Endothelial cell of umbilical vein (primary cell): ENCODE measurements around the gene GGTA1. TPM values are rescaled to one million over a fixed set of nuclear protein-coding genes. Genes with fewer than 3 reads are reported as not detected.

ENCODE experiments used
- BruUV-seq: library from RNA; stranded (reverse); fragments of 400-500 nt; replicated peaks from 2 replicates; lab custom pipeline; 2021; lab: Mats Ljungman, UMichigan
- CTCF ChIA-PET: fragments of 300-600, 350-600 bp; sonication (Branson Sonifier 250); formaldehyde crosslinking; loops from one replicate; lab custom pipeline; 2021; ENCODE audit warnings: antibody characterized with exemption, inconsistent platforms; lab: Charles Lee
- POLR2A ChIA-PET: fragments of 300-600, 350-600 bp; sonication (Branson Sonifier 250); formaldehyde crosslinking; loops from one replicate; lab custom pipeline; 2021; ENCODE audit warnings: antibody characterized with exemption, inconsistent platforms; lab: Charles Lee
- DNase-seq: peaks from one replicate; pipeline ENCODE4 v3.0.0-alpha.2; 2011; ENCODE audit warnings: low read depth, low spot score
- FAIRE-seq: peaks from 2 replicates; lab custom pipeline; 2011; peaks lifted over from hg19 to GRCh38; lab: Jason Lieb, UNC
- H2AFZ ChIP-seq: 2 replicates; pipeline ENCODE4 v1.6.0; 2012; ENCODE audit warnings: low read depth, low read length, control low read depth, inconsistent platforms
- H3K27ac ChIP-seq: 2 replicates; pipeline ENCODE4 v1.5.1; 2011; ENCODE audit warnings: low read depth, mild to moderate bottlenecking, control low read depth, low read length, moderate library complexity; ENCODE audit not compliant: insufficient read depth
- H3K27me3 ChIP-seq, 2 experiments: 2 replicates each; pipeline versions ENCODE4 v1.6.0 to v1.6.1; 2011; ENCODE audit warnings: low read length in 2 of 2, mixed read lengths in 1 of 2; ENCODE audit not compliant: control insufficient read depth in 2 of 2, insufficient read depth in 2 of 2
- H3K36me3 ChIP-seq, 2 experiments: 2 replicates in 1 of 2; 3 replicates in 1 of 2; pipeline ENCODE4 v1.5.1; 2011; ENCODE audit warnings: low read length in 2 of 2, mild to moderate bottlenecking in 1 of 2, moderate library complexity in 1 of 2; ENCODE audit not compliant: control insufficient read depth in 2 of 2, insufficient read depth in 2 of 2; ENCODE audit errors: extremely low read depth in 1 of 2
- H3K4me1 ChIP-seq: 3 replicates; pipeline ENCODE4 v1.5.1; 2011; ENCODE audit warnings: mild to moderate bottlenecking, low read length; ENCODE audit not compliant: control insufficient read depth, insufficient read depth; ENCODE audit errors: extremely low read depth
- H3K4me2 ChIP-seq: 2 replicates; pipeline ENCODE4 v1.6.1; 2011; ENCODE audit warnings: low read length, control low read depth, mixed read lengths; ENCODE audit not compliant: insufficient read depth
- H3K4me3 ChIP-seq, 3 experiments: fragments of 200-600 bp in 1 of 3; sonication (generic), shearing (Covaris generic) in 1 of 3; replicated peaks in 1 of 3; 2 replicates each; pipeline ENCODE4 v1.5.1; 2011 to 2016; ENCODE audit warnings: control low read depth in 3 of 3, low read length in 3 of 3, mild to moderate bottlenecking in 2 of 3, inconsistent platforms in 1 of 3, low read depth in 1 of 3, moderate library complexity in 1 of 3; ENCODE audit not compliant: insufficient read depth in 1 of 3
- H3K79me2 ChIP-seq: 2 replicates; pipeline ENCODE4 v1.6.0; 2012; ENCODE audit warnings: low read length, inconsistent platforms; ENCODE audit not compliant: control insufficient read depth, insufficient read depth
- H3K9ac ChIP-seq: replicated peaks from 2 replicates; pipeline ENCODE3; 2011; ENCODE audit warnings: low read length, control low read depth; ENCODE audit not compliant: insufficient read depth; ENCODE audit errors: extremely low read depth
- H3K9me1 ChIP-seq: replicated peaks from 3 replicates; pipeline ENCODE4 v1.6.0; 2011; ENCODE audit warnings: mild to moderate bottlenecking, low read length; ENCODE audit not compliant: control insufficient read depth, insufficient read depth; ENCODE audit errors: extremely low read depth
- H3K9me3 ChIP-seq: replicated peaks from 2 replicates; pipeline ENCODE4 v1.5.1; 2012; ENCODE audit warnings: low read length, inconsistent platforms; ENCODE audit not compliant: control insufficient read depth, insufficient read depth
- H4K20me1 ChIP-seq: replicated peaks from 2 replicates; pipeline ENCODE3; 2011; ENCODE audit warnings: mild to moderate bottlenecking, low read length; ENCODE audit not compliant: control insufficient read depth, insufficient read depth; ENCODE audit errors: extremely low read depth
- EZH2 ChIP-seq: IDR thresholded peaks from 2 replicates; pipeline ENCODE4 v1.6.1; 2012; ENCODE audit warnings: borderline replicate concordance, low read depth, mild to moderate bottlenecking, moderate library complexity, low read length, inconsistent platforms; ENCODE audit not compliant: severe bottlenecking
- FOS ChIP-seq: IDR thresholded peaks from 2 replicates; pipeline ENCODE4 v1.6.1; 2011; ENCODE audit warnings: mild to moderate bottlenecking, low read length, moderate library complexity, borderline replicate concordance; ENCODE audit not compliant: insufficient read depth
- GATA2 ChIP-seq: IDR thresholded peaks from 2 replicates; pipeline ENCODE4 v1.7.0; 2011; ENCODE audit warnings: low read depth, mild to moderate bottlenecking, moderate library complexity, mixed read lengths, low read length; ENCODE audit not compliant: insufficient read length, insufficient read depth
- MAX ChIP-seq: IDR thresholded peaks from 2 replicates; pipeline ENCODE4 v1.6.1; 2011; ENCODE audit not compliant: insufficient read depth, insufficient read length
- MYC ChIP-seq: IDR thresholded peaks from one replicate; pipeline ENCODE4 v1.6.1; 2011; ENCODE audit warnings: mild to moderate bottlenecking, low read depth, low read length
- POLR2A ChIP-seq: IDR thresholded peaks from 2 replicates; pipeline ENCODE4 v1.6.1; 2012; ENCODE audit warnings: low read depth, mild to moderate bottlenecking, control low read depth, low read length
- dilution Hi-C: fragments of 300-500 bp; cut with MboI; formaldehyde crosslinking; loops from one replicate; pipeline ENCODE4 v1.15.0; 2019; ENCODE audit warnings: low sequenced_read_pairs; ENCODE audit not compliant: extremely low pct_ligation_motif_present
- intact Hi-C: fragments of 100-400 bp; cut with micrococcal nuclease; formaldehyde crosslinking; loops from one replicate; pipeline ENCODE4 v1.10.0; 2022
- polyA plus RNA-seq, 4 experiments: library from polyadenylated mRNA; depleted of rRNA in 3 of 4; stranded (reverse) in 3 of 4; unstranded in 1 of 4; fragments of >200 nt; gene quantifications; 2 replicates each; pipeline versions ENCODE4 v1.2.1 to v1.2.3, GENCODE V29; 2011 to 2012; ENCODE audit warnings: missing spikeins in 1 of 4
- total RNA-seq: library from RNA; stranded (reverse); gene quantifications from 2 replicates; pipeline ENCODE4 v1.2.3, GENCODE V29; 2021

Gene GGTA1
- total and polyA plus RNA-seq, 2 donors (not counting 3 experiments of a cell fraction or from before 2014, with no cell fraction given), result not detected

DNA sequence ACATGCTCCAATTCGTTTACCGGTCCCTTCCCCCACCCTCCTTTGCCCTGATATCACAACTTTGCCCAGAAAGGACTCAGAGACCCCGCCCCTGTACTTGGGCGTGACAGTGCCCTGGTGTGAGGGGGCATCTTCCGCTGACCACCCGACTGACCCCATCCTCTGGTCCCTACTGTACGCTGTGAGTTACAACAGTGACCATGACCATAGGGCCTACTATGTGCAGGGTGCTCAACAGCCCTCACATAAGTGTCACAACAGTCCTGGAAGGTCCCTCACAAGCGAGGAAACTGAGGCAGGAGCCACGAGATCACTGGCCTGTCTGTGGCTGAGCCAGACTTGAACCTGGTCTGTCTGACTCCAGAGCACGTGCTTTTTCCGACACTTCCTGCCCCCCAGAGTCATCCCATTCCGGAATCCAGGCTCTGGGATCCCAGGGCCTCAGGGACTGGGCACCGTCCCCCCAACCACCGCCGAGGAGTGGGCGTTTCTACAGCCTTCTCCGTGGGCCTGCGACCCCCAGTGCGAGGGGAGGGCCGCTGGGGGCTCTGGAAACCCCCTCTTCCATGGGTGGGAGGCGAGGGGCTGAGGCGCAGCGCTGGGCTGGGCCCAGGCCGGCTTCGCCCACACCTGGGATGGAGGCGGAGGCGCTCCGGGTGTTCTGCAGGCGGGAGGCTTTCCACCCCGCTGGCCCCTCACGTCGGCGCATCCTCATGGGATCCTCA lies 45.7 kb upstream of the GGTA1 start:
- FAIRE-seq (no peak), DNase-seq (no peak)
- H3K9me3 ChIP-seq, result no peaks in the 10 kb centered on the region
- H3K27ac ChIP-seq, result no peak overlapping the region
- no peak overlapping the region for H3K4me2 ChIP-seq
- no peak overlapping the region for H3K9ac ChIP-seq
- no peaks in the 10 kb centered on the region for H3K36me3 ChIP-seq
- H3K9me1 ChIP-seq, result no peaks in the 10 kb centered on the region
- no TSS peak for BruUV-seq
- intact Hi-C loops, result loop anchor here (10.0 kb wide), 1 partner anchor 359 kb away; no protein-coding TSS in a partner anchor
- POLR2A ChIA-PET, result no interaction called here
- TF ChIP-seq GATA2 (no peak), MAX (no peak), MYC (no peak), FOS (no peak), EZH2 (no peak), POLR2A (no peak)
- peak overlapping the region; percentile 64 for H2AFZ ChIP-seq
- CTCF ChIA-PET, result interaction anchor here (0.6 to 3.6 kb wide), 68 partner anchors 10 to 664 kb away, joined by 3 to 88 read pairs (median 5); partner anchors contain the start of gene TTLL11
- H3K4me3 ChIP-seq, result no peak overlapping the region
- no peaks in the 10 kb centered on the region for H4K20me1 ChIP-seq
- no peaks in the 10 kb centered on the region for H3K79me2 ChIP-seq
- peaks cover 0 to 2% of the 10 kb centered on the region in 2 experiments for H3K27me3 ChIP-seq
- dilution Hi-C loops, result no loop called here
- no peaks in the 10 kb centered on the region for H3K4me1 ChIP-seq

GRCh38 chr9:121542025-121542424 lies 42.4 kb upstream of the GGTA1 start:
- FAIRE-seq, result no peak
- no peaks in the 10 kb centered on the region for H3K36me3 ChIP-seq
- no peak for DNase-seq
- BruUV-seq, result no TSS peak
- TF ChIP-seq MYC (no peak), EZH2 (no peak), POLR2A (no peak)
- no peaks in the 10 kb centered on the region for H3K4me1 ChIP-seq
- peaks cover 0 to 2% of the 10 kb centered on the region in 2 experiments for H3K27me3 ChIP-seq
- dilution Hi-C loops (no loop called here), intact Hi-C loops (loop anchor here (10.0 kb wide), 1 partner anchor 363 kb away; no protein-coding TSS in a partner anchor)
- H2AFZ ChIP-seq, result no peak overlapping the region
- H3K9me3 ChIP-seq, result no peaks in the 10 kb centered on the region
- no peaks in the 10 kb centered on the region for H3K79me2 ChIP-seq
- no peak overlapping the region for H3K4me3 ChIP-seq
- H3K9me1 ChIP-seq, result no peaks in the 10 kb centered on the region
- no peak overlapping the region for H3K9ac ChIP-seq
- H3K27ac ChIP-seq, result no peak overlapping the region
- ChIA-PET CTCF (interaction anchor here (0.7 to 2.4 kb wide), 6 partner anchors 8 to 222 kb away, joined by 3 to 7 read pairs (median 3); no protein-coding TSS in a partner anchor), POLR2A (no interaction called here)
- no peaks in the 10 kb centered on the region for H4K20me1 ChIP-seq
- H3K4me2 ChIP-seq, result no peak overlapping the region
